ENCODE results near the gene CFAP73. TPM values are rescaled to one million over a fixed set of nuclear protein-coding genes. Genes with fewer than 3 reads are reported as not detected.

CFAP73 gene
- total RNA-seq, 1 donor = not detected

GRCh38 chr12:113112043-113112899, 37.3 kb upstream of the CFAP73 start:
- no peak for TF ChIP-seq CTCF (IDR thresholded peaks at IDR 0.05; ENCODE audit: extremely low read depth, low read depth, low read length)
- DNase-seq (ENCODE audit: insufficient read length, low spot score, missing footprints) = peak; percentile 74
- Histone ChIP-seq H3K79me2 (ENCODE audit: insufficient read depth, low read length) (no peaks in the 10 kb centered on the region), H3K4me1 (ENCODE audit: insufficient read depth, low read length) (no peaks in the 10 kb centered on the region), H2AFZ (ENCODE audit: low read length) (no peak overlapping the region), H3K4me2 (ENCODE audit: insufficient read depth, low read length) (no peak overlapping the region), H3K36me3 (ENCODE audit: insufficient read depth, low read length) (no peaks in the 10 kb centered on the region), H3K27me3 (ENCODE audit: insufficient read depth, low read length) (peaks cover 6% of the 10 kb centered on the region), H3K9me3 (ENCODE audit: low read depth, low read length) (no peaks in the 10 kb centered on the region), H3K27ac (ENCODE audit: low read depth, low read length) (no peak overlapping the region), H3K4me3 (ENCODE audit: insufficient read depth, low read length) (no peak overlapping the region), H4K20me1 (ENCODE audit: insufficient read depth, low read length) (no peaks in the 10 kb centered on the region)

- Histone ChIP-seq H3K9me3 (ENCODE audit: low read depth, low read length) (no peaks in the 10 kb centered on the region), H3K27me3 (ENCODE audit: insufficient read depth, low read length) (peaks cover 6% of the 10 kb centered on the region), H3K27ac (ENCODE audit: low read depth, low read length) (no peak overlapping the region), H2AFZ (ENCODE audit: low read length) (no peak overlapping the region), H3K4me2 (ENCODE audit: insufficient read depth, low read length) (no peak overlapping the region), H3K4me3 (ENCODE audit: insufficient read depth, low read length) (no peak overlapping the region), H3K4me1 (ENCODE audit: insufficient read depth, low read length) (no peaks in the 10 kb centered on the region), H3K36me3 (ENCODE audit: insufficient read depth, low read length) (no peaks in the 10 kb centered on the region), H4K20me1 (ENCODE audit: insufficient read depth, low read length) (no peaks in the 10 kb centered on the region), H3K79me2 (ENCODE audit: insufficient read depth, low read length) (no peaks in the 10 kb centered on the region)
- DNase-seq (ENCODE audit: insufficient read length, low spot score, missing footprints) = peak; percentile 75
- TF ChIP-seq CTCF (IDR thresholded peaks at IDR 0.05; ENCODE audit: extremely low read depth, low read depth, low read length) = no peak
These were observed 36.1 kb upstream of the CFAP73 start for GRCh38 chr12:113113397-113113796.

GRCh38 chr12:113114447-113115178, 34.9 kb upstream of the CFAP73 start:
- Histone ChIP-seq H2AFZ (ENCODE audit: low read length) (no peak overlapping the region), H3K79me2 (ENCODE audit: insufficient read depth, low read length) (no peaks in the 10 kb centered on the region), H4K20me1 (ENCODE audit: insufficient read depth, low read length) (no peaks in the 10 kb centered on the region), H3K27ac (ENCODE audit: low read depth, low read length) (no peak overlapping the region), H3K4me1 (ENCODE audit: insufficient read depth, low read length) (no peaks in the 10 kb centered on the region), H3K27me3 (ENCODE audit: insufficient read depth, low read length) (peaks cover 6% of the 10 kb centered on the region), H3K9me3 (ENCODE audit: low read depth, low read length) (no peaks in the 10 kb centered on the region), H3K36me3 (ENCODE audit: insufficient read depth, low read length) (no peaks in the 10 kb centered on the region), H3K4me3 (ENCODE audit: insufficient read depth, low read length) (no peak overlapping the region), H3K4me2 (ENCODE audit: insufficient read depth, low read length) (no peak overlapping the region)
- TF ChIP-seq CTCF (IDR thresholded peaks at IDR 0.05; ENCODE audit: extremely low read depth, low read depth, low read length) = no peak
- DNase-seq (ENCODE audit: insufficient read length, low spot score, missing footprints) = peak; percentile 55
